Mesodermal cell (in vitro differentiated cells): ENCODE measurements around the gene ARHGAP23.
"Not testable (repeated sequence)": the region's sequence is repeated elsewhere in the genome, so short reads cannot be mapped to it uniquely, and the experiment has no call there.

Experiments
- H3K27ac ChIP-seq: 2 replicates; pipeline ENCODE4 v1.7.0; 2013; ENCODE audit warnings: mild to moderate bottlenecking, low read depth, low read length, moderate library complexity; ENCODE audit not compliant: severe bottlenecking
- H3K36me3 ChIP-seq: 2 replicates; pipeline ENCODE4 v1.7.1; 2013; ENCODE audit warnings: mild to moderate bottlenecking, low read length, moderate library complexity; ENCODE audit not compliant: control insufficient read depth, insufficient read depth
- H3K4me1 ChIP-seq: one replicate; pipeline ENCODE4 v1.7.1; 2013; ENCODE audit warnings: mild to moderate bottlenecking, low read length; ENCODE audit not compliant: insufficient read depth, control insufficient read depth, poor library complexity, severe bottlenecking
- H3K4me3 ChIP-seq: 2 replicates; pipeline ENCODE4 v1.7.0; 2013; ENCODE audit warnings: low read length, control low read depth, mild to moderate bottlenecking; ENCODE audit not compliant: insufficient read depth, poor library complexity, severe bottlenecking; ENCODE audit errors: extremely low read depth
- H3K9me3 ChIP-seq: 2 replicates; pipeline ENCODE4 v1.7.1; 2013; ENCODE audit warnings: mild to moderate bottlenecking, low read length, moderate library complexity; ENCODE audit not compliant: control insufficient read depth
- WGBS, 2 experiments: methylation state at CpG; one replicate each; pipeline ENCODE4 v1.1.5; 2013; ENCODE audit warnings: missing lambda C conversion rate in 2 of 2; ENCODE audit not compliant: insufficient coverage in 2 of 2; 5-methylcytosine and 5-hydroxymethylcytosine counted together

The ARHGAP23 gene

GRCh38 chr17:38476549-38476948, 48.3 kb downstream of the ARHGAP23 start:
- Histone ChIP-seq H3K27ac (no peak overlapping the region), H3K36me3 (peaks cover 60% of the 10 kb centered on the region), H3K4me1 (no peaks in the 10 kb centered on the region), H3K9me3 (no peaks in the 10 kb centered on the region), H3K4me3 (no peak overlapping the region)
- 90% methylated on average over 3 of the region's 7 CpGs; no CpG with 5 or more reads in 1 of the 2 experiments for WGBS, 2 experiments

GRCh38 chr17:38477417-38477816, 49.2 kb downstream of the ARHGAP23 start:
- not testable (repeated sequence) for H3K4me1 ChIP-seq, H3K9me3 ChIP-seq, H3K27ac ChIP-seq, H3K4me3 ChIP-seq
- 91 to 100% methylated on average over 1 to 15 of the region's 36 CpGs for WGBS, 2 experiments
- peaks cover 62% of the 10 kb centered on the region for H3K36me3 ChIP-seq

DNA sequence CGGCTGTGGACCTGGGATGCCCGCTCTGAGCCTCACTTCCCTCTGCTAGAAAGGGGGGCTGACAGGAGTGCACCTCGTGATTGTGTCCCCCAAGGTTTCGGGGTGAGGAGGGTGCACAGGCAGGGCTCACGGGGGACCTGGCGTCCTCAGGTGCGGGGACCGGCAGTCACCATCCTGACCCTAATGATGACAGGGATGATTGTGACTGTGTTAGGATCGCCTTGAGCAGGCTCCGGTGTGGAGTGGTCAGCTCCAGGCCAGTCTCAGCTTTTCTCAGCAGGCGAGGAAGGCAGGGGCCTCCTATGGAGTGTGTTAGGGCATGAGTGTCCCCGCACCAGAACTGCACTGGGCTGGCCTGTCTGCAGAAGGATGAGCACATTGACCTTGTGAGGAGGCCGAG, 49.7 kb downstream of the ARHGAP23 start:
- 98% methylated on average over 7 to 13 of the region's 13 CpGs for WGBS, 2 experiments
- H3K27ac ChIP-seq, H3K4me3 ChIP-seq, H3K4me1 ChIP-seq, H3K9me3 ChIP-seq: not testable (repeated sequence)
- peaks cover 61% of the 10 kb centered on the region for H3K36me3 ChIP-seq

- peaks cover 60% of the 10 kb centered on the region for H3K36me3 ChIP-seq
- H3K27ac ChIP-seq, H3K4me1 ChIP-seq, H3K4me3 ChIP-seq, H3K9me3 ChIP-seq: not testable (repeated sequence)
- WGBS, 2 experiments = 93 to 98% methylated on average over 3 to 4 of the region's 4 CpGs
These were observed 50.4 kb downstream of the ARHGAP23 start for GRCh38 chr17:38478667-38479066.

DNA sequence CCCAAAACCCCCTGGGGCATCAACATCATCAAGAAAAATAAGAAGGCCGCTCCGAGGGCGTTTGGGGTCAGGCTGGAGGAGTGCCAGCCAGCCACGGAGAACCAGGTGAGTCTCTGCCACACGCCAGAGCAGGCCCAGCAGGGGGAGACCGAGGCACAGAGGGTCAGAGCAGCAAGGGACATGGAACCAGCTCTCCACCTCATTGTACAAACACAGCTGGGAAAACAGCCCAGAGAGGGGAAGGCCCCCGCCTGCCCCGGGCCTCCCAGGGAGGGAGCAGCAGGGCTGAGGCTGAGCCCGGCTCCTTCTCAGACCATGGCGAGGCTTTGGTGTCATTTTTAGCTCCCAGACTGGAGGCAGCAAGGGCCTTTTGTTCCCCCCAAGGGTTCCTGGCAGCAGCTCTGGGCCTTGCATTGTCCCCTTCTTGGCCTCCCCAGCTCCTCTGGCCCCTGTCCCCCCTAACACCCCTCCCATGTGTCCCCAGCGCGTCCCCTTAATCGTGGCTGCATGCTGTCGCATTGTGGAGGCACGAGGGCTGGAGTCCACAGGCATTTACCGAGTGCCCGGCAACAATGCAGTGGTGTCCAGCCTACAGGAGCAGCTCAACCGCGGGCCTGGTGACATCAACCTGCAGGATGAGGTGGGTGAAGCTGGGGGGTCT, 53.9 kb downstream of the ARHGAP23 start:
- Histone ChIP-seq H3K4me1 (peaks cover 15% of the 10 kb centered on the region), H3K36me3 (peaks cover 59% of the 10 kb centered on the region)
- H3K27ac ChIP-seq, H3K4me3 ChIP-seq, H3K9me3 ChIP-seq: not testable (repeated sequence)
- 94% methylated on average over 6 to 12 of the region's 19 CpGs for WGBS, 2 experiments

DNA sequence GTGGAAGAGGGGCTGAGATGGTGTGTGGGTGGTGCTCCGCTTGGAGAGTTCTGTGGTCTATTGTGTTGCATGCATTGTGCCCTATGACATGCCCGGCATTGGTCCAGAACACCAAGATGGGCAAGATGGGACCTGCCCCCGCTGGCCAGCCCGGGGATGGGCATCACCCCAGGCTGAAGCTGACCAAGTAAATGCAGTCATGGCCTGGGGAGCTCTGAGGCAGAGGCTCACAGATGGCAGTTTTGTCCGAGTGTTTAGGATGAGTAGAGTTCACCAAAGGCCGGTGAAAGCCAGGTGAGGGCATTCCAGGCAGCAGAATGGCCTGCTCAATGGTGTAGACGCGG, 54.4 kb downstream of the ARHGAP23 start:
- not testable (repeated sequence) for H3K27ac ChIP-seq, H3K4me3 ChIP-seq, H3K9me3 ChIP-seq
- Histone ChIP-seq H3K4me1 (peaks cover 15% of the 10 kb centered on the region), H3K36me3 (peaks cover 62% of the 10 kb centered on the region)
- WGBS, 2 experiments = 90 to 91% methylated on average over 2 to 4 of the region's 8 CpGs

- H3K4me1 ChIP-seq = peaks cover 15% of the 10 kb centered on the region
- WGBS, 2 experiments = 62 to 72% methylated on average over 17 to 18 of the region's 21 CpGs
- H3K27ac ChIP-seq, H3K4me3 ChIP-seq, H3K9me3 ChIP-seq: not testable (repeated sequence)
- H3K36me3 ChIP-seq = peaks cover 46% of the 10 kb centered on the region
These were observed 56.2 kb downstream of the ARHGAP23 start for GRCh38 chr17:38484242-38485145.

DNA sequence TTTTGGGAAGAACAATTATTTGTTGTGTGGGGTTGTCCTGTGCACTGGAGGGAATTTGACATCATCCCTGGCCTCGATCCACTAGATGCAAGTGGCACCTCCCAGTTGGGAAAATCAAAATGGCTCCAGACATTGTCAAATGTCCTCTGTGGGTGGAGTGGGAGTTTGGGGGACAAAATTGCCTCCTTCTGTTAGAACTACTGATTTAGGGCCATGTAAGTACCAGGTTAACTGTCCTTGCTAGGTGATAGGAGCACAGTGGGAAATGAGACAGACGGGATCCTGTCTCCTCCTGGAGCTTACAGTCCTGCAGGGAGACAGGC, 56.8 kb downstream of the ARHGAP23 start:
- WGBS, 2 experiments = 50 to 67% methylated on average over 2 of the region's 2 CpGs
- H3K27ac ChIP-seq = no peak overlapping the region

GRCh38 chr17:38485681-38486298, 57.5 kb downstream of the ARHGAP23 start:
- H3K4me1 ChIP-seq = peaks cover 15% of the 10 kb centered on the region
- H3K27ac ChIP-seq = not testable (repeated sequence)

More for the DNA sequence above, 56.8 kb downstream of the ARHGAP23 start:
- Histone ChIP-seq H3K4me1 (peaks cover 15% of the 10 kb centered on the region), H3K4me3 (no peak overlapping the region), H3K36me3 (peaks cover 44% of the 10 kb centered on the region), H3K9me3 (no peaks in the 10 kb centered on the region)

GRCh38 chr17:38489774-38490173, 61.5 kb downstream of the ARHGAP23 start:
- not testable (repeated sequence) for H3K27ac ChIP-seq, H3K4me3 ChIP-seq, H3K9me3 ChIP-seq
- WGBS, 2 experiments = 95 to 96% methylated on average over 12 to 17 of the region's 17 CpGs
- Histone ChIP-seq H3K4me1 (peaks cover 11% of the 10 kb centered on the region), H3K36me3 (peaks cover 55% of the 10 kb centered on the region)

More at GRCh38 chr17:38485681-38486298, 57.5 kb downstream of the ARHGAP23 start:
- 90 to 94% methylated on average over 6 to 10 of the region's 13 CpGs for WGBS, 2 experiments
- H3K36me3 ChIP-seq = peaks cover 41% of the 10 kb centered on the region
- H3K4me3 ChIP-seq, H3K9me3 ChIP-seq: not testable (repeated sequence)
